PC-3 (cell line): ENCODE data around the gene PITPNB. TPM values are rescaled to one million over a fixed set of nuclear protein-coding genes. Genes with fewer than 3 reads are reported as not detected.

ENCODE experiments used
- ATAC-seq: fragments of 200-7000 bp; cut with Tn5 transposase; 2 replicates; pipeline ENCODE4 v1.9.1; 2020; ENCODE audit warnings: mild to moderate bottlenecking, moderate library complexity
- BruUV-seq: library from RNA; stranded (reverse); fragments of 400-500 nt; replicated peaks from 2 replicates; lab custom pipeline; 2021; lab: Mats Ljungman, UMichigan
- CTCF ChIA-PET: fragments of 300-600 bp; sonication (Branson Sonifier 250); formaldehyde crosslinking; loops from one replicate; lab custom pipeline; 2022; ENCODE audit warnings: antibody characterized with exemption; lab: Charles Lee
- POLR2A ChIA-PET: fragments of 300-600 bp; sonication (Branson Sonifier 250); formaldehyde crosslinking; loops from one replicate; lab custom pipeline; 2022; ENCODE audit warnings: antibody characterized with exemption; ENCODE audit not compliant: unreplicated experiment; lab: Charles Lee
- DNase-seq: peaks from one replicate; pipeline ENCODE4 v3.0.0-alpha.2; 2015
- H2AFZ ChIP-seq: fragments of 300-600 bp; sonication (generic); 2 replicates; pipeline ENCODE4 v1.6.0; 2016; ENCODE audit warnings: antibody characterized with exemption, low read length
- H3F3A ChIP-seq: fragments of 300-600 bp; sonication (generic); one replicate; pipeline ENCODE4 v1.6.0; 2017; ENCODE audit warnings: antibody characterized with exemption, low read length, control low read depth, mild to moderate bottlenecking; ENCODE audit not compliant: unreplicated experiment
- H3K27ac ChIP-seq: fragments of 300-600 bp; sonication (generic); 2 replicates; pipeline ENCODE4 v1.5.1; 2016; ENCODE audit warnings: mild to moderate bottlenecking, low read length
- H3K27me3 ChIP-seq: fragments of 300-600 bp; sonication (generic); 2 replicates; pipeline ENCODE4 v1.6.1; 2016; ENCODE audit warnings: low read length, mixed read lengths
- H3K36me3 ChIP-seq: fragments of 300-600 bp; sonication (generic); 2 replicates; pipeline ENCODE4 v1.6.1; 2016; ENCODE audit warnings: low read depth, mixed run types, low read length, mixed read lengths
- H3K4me1 ChIP-seq: fragments of 300-600 bp; sonication (generic); 2 replicates; pipeline ENCODE4 v1.5.1; 2016; ENCODE audit warnings: low read length; ENCODE audit not compliant: insufficient read depth
- H3K4me2 ChIP-seq: fragments of 300-600 bp; sonication (generic); 2 replicates; pipeline ENCODE4 v1.6.0; 2016; ENCODE audit warnings: low read length
- H3K4me3 ChIP-seq: fragments of 300-600 bp; sonication (generic); 2 replicates; pipeline ENCODE4 v1.5.1; 2016; ENCODE audit warnings: mild to moderate bottlenecking, low read length, mixed read lengths
- H3K79me2 ChIP-seq: fragments of 300-600 bp; sonication (generic); 2 replicates; pipeline ENCODE4 v1.6.1; 2017; ENCODE audit warnings: low read length, mixed read lengths
- H3K9ac ChIP-seq: fragments of 300-600 bp; sonication (generic); 2 replicates; pipeline ENCODE4 v1.6.0; 2016; ENCODE audit warnings: mild to moderate bottlenecking, low read length
- H3K9me2 ChIP-seq: fragments of 300-600 bp; sonication (generic); replicated peaks from 2 replicates; pipeline ENCODE4 v1.6.1; 2016; ENCODE audit warnings: mixed run types, low read length, mixed read lengths
- H3K9me3 ChIP-seq: fragments of 300-600 bp; sonication (generic); 2 replicates; pipeline ENCODE4 v1.6.1; 2016; ENCODE audit warnings: low read length, mixed read lengths
- H4K20me1 ChIP-seq: fragments of 300-600 bp; sonication (generic); 2 replicates; pipeline ENCODE4 v1.6.1; 2016; ENCODE audit warnings: low read length, mixed read lengths
- EZH2 ChIP-seq: fragments of 300-600 bp; sonication (generic); IDR thresholded peaks from one replicate; pipeline ENCODE4 v1.6.1; 2017; ENCODE audit warnings: antibody characterized with exemption, mild to moderate bottlenecking, low read length; ENCODE audit not compliant: unreplicated experiment
- EZH2phosphoT487 ChIP-seq: fragments of 300-600 bp; sonication (generic); IDR thresholded peaks from 2 replicates; pipeline ENCODE4 v1.6.1; 2018; ENCODE audit warnings: mild to moderate bottlenecking, antibody characterized with exemption, low read length, borderline replicate concordance
- intact Hi-C: fragments of 100-400 bp; cut with micrococcal nuclease; formaldehyde crosslinking; loops from 2 replicates; pipeline ENCODE4 v1.9.0; 2023
- total RNA-seq: library from RNA; depleted of rRNA; stranded (reverse); fragments of >200 nt; gene quantifications from 2 replicates; pipeline ENCODE4 v1.2.3, GENCODE V29; 2014
- TF ChIP-seq, protein P1 (sequence below): fragments of 300-600 bp; sonication (generic); conservative IDR thresholded peaks from 2 replicates; pipeline ENCODE4 v1.5.1; 2017; ENCODE audit warnings: antibody characterized with exemption, low read depth, mild to moderate bottlenecking, low read length

The PITPNB gene
- total RNA-seq, 1 experiment from 2014 or later = 15.3 TPM

DNA sequence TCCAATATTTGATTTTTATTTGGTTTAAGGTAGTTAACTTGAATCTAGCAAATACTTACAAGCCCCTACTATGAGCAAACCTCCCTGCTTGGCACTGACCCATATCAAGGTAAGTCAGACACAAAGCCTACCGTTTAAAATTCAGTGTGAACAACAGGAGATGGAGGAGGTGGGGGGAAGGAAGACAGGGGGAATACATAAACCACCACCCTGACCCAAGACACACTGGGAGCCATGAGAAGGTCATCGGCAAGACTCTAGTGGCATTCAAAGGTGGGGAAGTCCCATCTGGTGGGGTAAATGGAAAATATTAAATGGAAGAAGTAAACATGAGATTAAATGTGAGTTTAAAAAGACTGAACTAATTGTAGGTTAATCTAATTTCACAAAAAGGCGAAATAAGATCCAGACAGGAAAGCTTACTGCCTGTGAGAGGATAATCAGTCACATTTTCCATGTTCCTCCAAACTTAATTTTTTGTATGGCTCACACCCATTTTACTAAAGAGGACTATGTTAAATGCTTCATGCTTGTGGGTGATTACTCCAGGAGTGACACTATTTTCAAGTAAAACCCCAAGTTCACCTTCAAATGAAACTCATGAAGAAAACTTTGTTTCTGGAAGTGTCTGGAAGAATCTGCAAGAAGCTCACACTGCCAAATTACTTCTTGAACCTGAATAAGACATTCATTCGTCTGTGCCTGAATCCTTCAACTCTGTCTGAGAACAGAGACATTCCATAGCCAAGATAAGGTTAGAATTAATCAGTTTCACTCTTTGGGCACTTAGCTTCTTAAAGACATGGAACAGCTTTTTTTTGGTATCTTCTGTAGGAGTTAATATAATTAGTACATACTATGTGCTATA lies 51.7 kb downstream of the PITPNB start:
- BruUV-seq = no TSS peak
- Histone ChIP-seq H3K36me3 (peaks cover under 1% of the 10 kb centered on the region), H4K20me1 (no peaks in the 10 kb centered on the region; the same call in 1 of the 2 replicates), H3K4me1 (peaks cover 31% of the 10 kb centered on the region), H2AFZ (no peak overlapping the region), H3K4me2 (peak overlapping the region; percentile 73), H3K4me3 (0 out of 2 replicates have a peak overlapping the region, but pooled peaks have one; percentile 25), H3K9me3 (no peaks in the 10 kb centered on the region), H3K79me2 (peaks cover 38% of the 10 kb centered on the region; the same call in 1 of the 2 replicates), H3F3A (peaks cover 5% of the 10 kb centered on the region), H3K9me2 (no peaks in the 10 kb centered on the region), H3K9ac (no peak overlapping the region), H3K27ac (peak overlapping the region; percentile 93), H3K27me3 (no peaks in the 10 kb centered on the region)
- ChIA-PET CTCF (no interaction called here), POLR2A (no interaction called here)
- intact Hi-C loops = no loop called here
- ATAC-seq (no peak), DNase-seq (no peak)
- TF ChIP-seq, protein P1, sequence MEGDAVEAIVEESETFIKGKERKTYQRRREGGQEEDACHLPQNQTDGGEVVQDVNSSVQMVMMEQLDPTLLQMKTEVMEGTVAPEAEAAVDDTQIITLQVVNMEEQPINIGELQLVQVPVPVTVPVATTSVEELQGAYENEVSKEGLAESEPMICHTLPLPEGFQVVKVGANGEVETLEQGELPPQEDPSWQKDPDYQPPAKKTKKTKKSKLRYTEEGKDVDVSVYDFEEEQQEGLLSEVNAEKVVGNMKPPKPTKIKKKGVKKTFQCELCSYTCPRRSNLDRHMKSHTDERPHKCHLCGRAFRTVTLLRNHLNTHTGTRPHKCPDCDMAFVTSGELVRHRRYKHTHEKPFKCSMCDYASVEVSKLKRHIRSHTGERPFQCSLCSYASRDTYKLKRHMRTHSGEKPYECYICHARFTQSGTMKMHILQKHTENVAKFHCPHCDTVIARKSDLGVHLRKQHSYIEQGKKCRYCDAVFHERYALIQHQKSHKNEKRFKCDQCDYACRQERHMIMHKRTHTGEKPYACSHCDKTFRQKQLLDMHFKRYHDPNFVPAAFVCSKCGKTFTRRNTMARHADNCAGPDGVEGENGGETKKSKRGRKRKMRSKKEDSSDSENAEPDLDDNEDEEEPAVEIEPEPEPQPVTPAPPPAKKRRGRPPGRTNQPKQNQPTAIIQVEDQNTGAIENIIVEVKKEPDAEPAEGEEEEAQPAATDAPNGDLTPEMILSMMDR = no peak
- TF ChIP-seq EZH2phosphoT487 (no peak), EZH2 (no peak)

DNA sequence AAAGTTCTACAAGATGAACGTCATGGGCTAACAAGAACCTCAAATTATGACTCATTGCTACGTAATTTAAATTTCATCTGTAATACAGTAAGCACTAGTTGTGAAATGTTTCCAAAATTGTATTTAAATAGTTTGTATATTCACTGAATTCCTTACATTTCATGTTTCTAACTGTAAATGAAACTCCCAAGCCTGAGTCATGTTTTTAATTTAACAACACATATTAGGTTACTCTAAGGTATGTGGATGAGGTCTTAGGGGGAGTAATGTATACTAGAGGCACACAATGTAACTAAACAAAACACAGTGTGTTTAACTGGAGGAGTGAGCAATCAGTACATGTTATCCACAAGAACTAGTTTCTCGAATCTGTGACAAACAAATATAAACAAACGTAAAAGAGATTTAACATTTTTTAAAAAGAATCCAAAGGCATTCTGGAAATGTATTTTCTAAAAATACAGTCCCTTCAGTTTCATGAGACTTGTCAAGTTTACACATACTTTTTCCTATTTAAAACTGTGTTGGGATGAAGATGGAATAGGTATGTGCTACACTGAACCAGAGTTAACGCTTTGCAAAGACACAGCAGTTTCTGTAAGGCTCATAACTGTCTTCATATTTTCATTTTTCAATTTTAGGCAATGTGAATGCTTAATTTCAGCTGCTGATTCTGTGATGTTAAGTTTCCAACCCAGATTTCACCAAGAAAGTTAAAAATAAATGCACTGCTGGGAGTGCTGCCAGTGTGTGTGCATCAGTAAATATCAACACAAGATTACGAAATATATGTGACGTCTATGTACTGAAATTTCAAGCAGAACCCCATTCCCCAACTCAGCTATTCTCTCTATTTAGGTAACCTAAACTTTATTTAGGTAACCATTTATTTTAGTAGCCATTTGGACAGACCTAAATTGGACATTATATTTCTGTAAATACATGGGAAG lies 52.6 kb downstream of the PITPNB start:
- ChIA-PET POLR2A (no interaction called here), CTCF (no interaction called here)
- peak overlapping the region; percentile 93 for H3K27ac ChIP-seq
- no TSS peak for BruUV-seq
- peak overlapping the region; percentile 63 for H3K9ac ChIP-seq
- peaks cover 38% of the 10 kb centered on the region; the same call in 1 of the 2 replicates for H3K79me2 ChIP-seq
- intact Hi-C loops = no loop called here
- DNase-seq = peak; percentile 85
- no peaks in the 10 kb centered on the region for H3K9me2 ChIP-seq
- H3F3A ChIP-seq = peaks cover 5% of the 10 kb centered on the region
- H3K9me3 ChIP-seq = no peaks in the 10 kb centered on the region
- H3K36me3 ChIP-seq = no peaks in the 10 kb centered on the region; the same call in 1 of the 2 replicates
- TF ChIP-seq, protein P1 = no peak
- no peak for TF ChIP-seq EZH2phosphoT487
- no peak for TF ChIP-seq EZH2
- H4K20me1 ChIP-seq = no peaks in the 10 kb centered on the region; the same call in 1 of the 2 replicates
- ATAC-seq = peak; percentile 97
- peak overlapping the region; percentile 73 for H3K4me2 ChIP-seq
- peak overlapping the region; percentile 25; the same call in 1 of the 2 replicates for H3K4me3 ChIP-seq
- no peaks in the 10 kb centered on the region for H3K27me3 ChIP-seq
- no peak overlapping the region for H2AFZ ChIP-seq
- H3K4me1 ChIP-seq = peaks cover 31% of the 10 kb centered on the region
